H9 (cell line): ENCODE measurements around the gene PRDM5. TPM values are rescaled to one million over a fixed set of nuclear protein-coding genes. Genes with fewer than 3 reads are reported as not detected.

Experiments used
- DNase-seq: peaks from one replicate; pipeline ENCODE4 v3.0.0-alpha.2; 2017
- H2AFZ ChIP-seq: one replicate; pipeline ENCODE4 v1.6.1; 2013; ENCODE audit warnings: mild to moderate bottlenecking, low read length, control low read depth, moderate library complexity
- H2AK5ac ChIP-seq: 2 replicates; pipeline ENCODE4 v1.6.1; 2013; ENCODE audit warnings: low read length, control low read depth, mixed read lengths; ENCODE audit not compliant: insufficient read length
- H2BK120ac ChIP-seq: one replicate; pipeline ENCODE4 v1.6.1; 2013; ENCODE audit warnings: low read depth, mild to moderate bottlenecking, low read length, control low read depth, inconsistent platforms; ENCODE audit not compliant: poor library complexity, severe bottlenecking
- H2BK12ac ChIP-seq: 2 replicates; pipeline ENCODE4 v1.6.1; 2013; ENCODE audit warnings: low read length, control low read depth, mixed read lengths, low read depth; ENCODE audit not compliant: insufficient read length
- H2BK15ac ChIP-seq: 2 replicates; pipeline ENCODE4 v1.6.1; 2013; ENCODE audit warnings: low read depth, low read length, control low read depth
- H2BK20ac ChIP-seq: one replicate; pipeline ENCODE4 v1.6.1; 2013; ENCODE audit warnings: low read depth, mild to moderate bottlenecking, low read length, control low read depth, inconsistent platforms; ENCODE audit not compliant: poor library complexity, severe bottlenecking
- H2BK5ac ChIP-seq: 2 replicates; pipeline ENCODE4 v1.6.1; 2013; ENCODE audit warnings: low read length, control low read depth, mixed read lengths; ENCODE audit not compliant: insufficient read length
- H3K14ac ChIP-seq: 2 replicates; pipeline ENCODE4 v1.6.1; 2013; ENCODE audit warnings: low read length, control low read depth; ENCODE audit not compliant: insufficient read depth
- H3K18ac ChIP-seq: 2 replicates; pipeline ENCODE4 v1.6.1; 2013; ENCODE audit warnings: low read depth, mild to moderate bottlenecking, mixed read lengths, low read length, control low read depth; ENCODE audit not compliant: insufficient read length
- H3K23ac ChIP-seq: 2 replicates; pipeline ENCODE4 v1.6.1; 2013; ENCODE audit warnings: low read length, control low read depth, mixed read lengths, low read depth; ENCODE audit not compliant: insufficient read length
- H3K23me2 ChIP-seq: 2 replicates; pipeline ENCODE4 v1.6.1; 2013; ENCODE audit warnings: low read depth, mild to moderate bottlenecking, mixed read lengths, low read length, control low read depth; ENCODE audit not compliant: insufficient read length, poor library complexity, severe bottlenecking
- H3K27ac ChIP-seq: 2 replicates; pipeline ENCODE4 v1.5.1; 2013; ENCODE audit warnings: low read length, control low read depth, mixed read lengths, low read depth; ENCODE audit not compliant: insufficient read length
- H3K27me3 ChIP-seq: 2 replicates; pipeline ENCODE4 v1.6.1; 2013; ENCODE audit warnings: low read length, control low read depth, inconsistent platforms; ENCODE audit not compliant: insufficient read depth
- H3K4ac ChIP-seq: 2 replicates; pipeline ENCODE4 v1.6.1; 2013; ENCODE audit warnings: low read depth, mild to moderate bottlenecking, control low read depth, inconsistent platforms, low read length, moderate library complexity
- H3K4me1 ChIP-seq: 2 replicates; pipeline ENCODE4 v1.6.1; 2013; ENCODE audit warnings: low read length, control low read depth, inconsistent platforms; ENCODE audit not compliant: insufficient read depth
- H3K4me2 ChIP-seq: 2 replicates; pipeline ENCODE4 v1.6.1; 2013; ENCODE audit warnings: low read length, control low read depth, mixed read lengths; ENCODE audit not compliant: insufficient read length, insufficient read depth
- H3K56ac ChIP-seq: 2 replicates; pipeline ENCODE4 v1.6.1; 2013; ENCODE audit warnings: low read depth, mild to moderate bottlenecking, mixed read lengths, low read length, control low read depth; ENCODE audit not compliant: insufficient read length
- H3K79me1 ChIP-seq: 2 replicates; pipeline ENCODE4 v1.6.1; 2013; ENCODE audit warnings: low read depth, mild to moderate bottlenecking, moderate library complexity, low read length, control low read depth, inconsistent platforms; ENCODE audit not compliant: insufficient read depth, poor library complexity, severe bottlenecking
- H3K79me2 ChIP-seq: 2 replicates; pipeline ENCODE4 v1.6.1; 2013; ENCODE audit warnings: low read length, control low read depth, inconsistent platforms; ENCODE audit not compliant: insufficient read depth
- H3K9ac ChIP-seq: 2 replicates; pipeline ENCODE4 v1.6.1; 2013; ENCODE audit warnings: low read length, control low read depth, mixed read lengths; ENCODE audit not compliant: insufficient read length; ENCODE audit errors: extremely low read depth
- H3K9me3 ChIP-seq: one replicate; pipeline ENCODE4 v1.6.1; 2013; ENCODE audit warnings: low read depth, low read length, inconsistent platforms; ENCODE audit not compliant: control insufficient read depth
- H3T11ph ChIP-seq: one replicate; pipeline ENCODE4 v1.6.1; 2013; ENCODE audit warnings: mild to moderate bottlenecking, low read length, control low read depth, inconsistent platforms
- H4K20me1 ChIP-seq: one replicate; pipeline ENCODE4 v1.6.1; 2013; ENCODE audit not compliant: control insufficient read depth, insufficient read length, insufficient read depth
- H4K5ac ChIP-seq: 2 replicates; pipeline ENCODE4 v1.6.1; 2013; ENCODE audit warnings: low read depth, mild to moderate bottlenecking, mixed read lengths, low read length, control low read depth; ENCODE audit not compliant: insufficient read length
- H4K8ac ChIP-seq: replicated peaks from 2 replicates; pipeline ENCODE4 v1.6.1; 2013; ENCODE audit warnings: low read length, control low read depth, mixed read lengths, low read depth; ENCODE audit not compliant: insufficient read length
- H4K91ac ChIP-seq: 2 replicates; pipeline ENCODE4 v1.6.1; 2013; ENCODE audit warnings: low read depth, mild to moderate bottlenecking, moderate library complexity, mixed read lengths, low read length, control low read depth; ENCODE audit not compliant: insufficient read length
- H3K27ac Mint-ChIP-seq, 3 experiments: 2 replicates in 2 of 3; 3 replicates in 1 of 3; pipeline ENCODE4 v1.8.0; 2020 to 2021; ENCODE audit warnings: mixed read lengths in 3 of 3, mild to moderate bottlenecking in 1 of 3, moderate library complexity in 1 of 3
- H3K27me3 Mint-ChIP-seq: 2 replicates; pipeline ENCODE4 v1.8.0; 2021; ENCODE audit warnings: low read depth, mild to moderate bottlenecking, moderate library complexity, mixed read lengths
- H3K36me3 Mint-ChIP-seq, 3 experiments: 2 replicates in 2 of 3; 3 replicates in 1 of 3; pipeline ENCODE4 v1.8.0; 2020 to 2021; ENCODE audit warnings: low read depth in 3 of 3, mixed read lengths in 3 of 3; ENCODE audit not compliant: insufficient read depth in 1 of 3
- H3K4me1 Mint-ChIP-seq, 2 experiments: 2 replicates each; pipeline ENCODE4 v1.8.0; 2020; ENCODE audit warnings: mixed read lengths in 2 of 2
- H3K4me3 Mint-ChIP-seq, 2 experiments: 2 replicates in 1 of 2; 3 replicates in 1 of 2; pipeline ENCODE4 v1.8.0; 2020 to 2021; ENCODE audit warnings: mild to moderate bottlenecking in 2 of 2, mixed read lengths in 2 of 2, moderate library complexity in 1 of 2
- H3K9me3 Mint-ChIP-seq, 2 experiments: 2 replicates in 1 of 2; 3 replicates in 1 of 2; pipeline ENCODE4 v1.8.0; 2020; ENCODE audit warnings: mild to moderate bottlenecking in 2 of 2, mixed read lengths in 2 of 2, moderate library complexity in 1 of 2
- WGBS: extraction: QIAGEN DNeasy Blood & Tissue Kit; methylation state at CpG from one replicate; pipeline ENCODE4 v1.1.7; 2013; ENCODE audit warnings: missing lambda C conversion rate, low lambda C conversion rate, mixed read lengths; ENCODE audit not compliant: insufficient read length; ENCODE audit errors: extremely low coverage; 5-methylcytosine and 5-hydroxymethylcytosine counted together
- total RNA-seq: library from RNA; stranded (reverse); gene quantifications from 2 replicates; pipeline ENCODE4 v1.2.1, GENCODE V29; 2021
- TF ChIP-seq, protein P1 (sequence below): fragments of 200-600 bp; sonication (generic); conservative IDR thresholded peaks from 3 replicates; pipeline ENCODE4 v1.8.0; 2021; ENCODE audit warnings: antibody characterized with exemption, mild to moderate bottlenecking

The PRDM5 gene
- total RNA-seq, 1 experiment from 2014 or later = 21.7 TPM

DNA sequence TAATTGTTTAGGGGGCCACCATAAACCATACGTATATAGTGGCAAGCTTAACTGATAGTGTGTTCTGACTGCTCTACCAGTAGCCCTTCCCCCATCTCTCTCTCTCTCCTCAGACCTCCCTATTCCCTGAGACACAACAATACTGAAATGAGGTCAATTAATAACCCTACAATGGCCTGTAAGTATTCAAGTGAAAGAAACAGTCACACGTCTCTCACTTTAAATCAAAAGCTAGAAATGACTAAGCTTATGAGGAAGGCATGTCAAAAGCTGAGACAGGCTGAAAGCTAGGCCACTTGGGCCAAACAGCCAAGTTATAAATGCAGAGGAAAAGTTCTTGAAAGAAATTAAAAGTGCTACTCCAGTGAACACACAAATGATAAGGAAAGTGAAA is 78.0 kb downstream of the PRDM5 start:
- Histone ChIP-seq H3K9me3 (no peaks in the 10 kb centered on the region), H4K5ac (no peak overlapping the region), H3K4me2 (no peak overlapping the region), H2AFZ (no peak overlapping the region), H2BK120ac (no peak overlapping the region), H3K27me3 (no peaks in the 10 kb centered on the region), H2BK5ac (no peak overlapping the region), H3K14ac (no peak overlapping the region), H4K20me1 (no peaks in the 10 kb centered on the region), H3K23me2 (no peaks in the 10 kb centered on the region), H3K18ac (no peak overlapping the region), H2BK20ac (no peak overlapping the region), H4K8ac (no peak overlapping the region), H3T11ph (no peak overlapping the region), H3K27ac (no peak overlapping the region), H3K9ac (no peak overlapping the region), H3K23ac (no peak overlapping the region), H3K79me1 (no peaks in the 10 kb centered on the region), H2AK5ac (no peak overlapping the region), H3K4me1 (no peaks in the 10 kb centered on the region), H4K91ac (no peak overlapping the region), H2BK12ac (no peak overlapping the region), H3K79me2 (no peaks in the 10 kb centered on the region), H3K56ac (no peak overlapping the region), H2BK15ac (no peak overlapping the region), H3K4ac (no peak overlapping the region)
- WGBS = no CpG with 5 or more reads among the region's 2 CpGs
- Mint-ChIP-seq H3K27me3 (no peaks in the 10 kb centered on the region), H3K9me3 (no peaks in the 10 kb centered on the region), H3K4me3 (no peak overlapping the region), H3K4me1 (peaks cover 0 to 6% of the 10 kb centered on the region in 2 experiments; a peak in 3 of 4 replicates), H3K36me3 (peaks cover 0 to 3% (median 1%) of the 10 kb centered on the region in 3 experiments; a peak in 3 of 7 replicates), H3K27ac (peak overlapping the region in 1 of 3 experiments; percentile 74; a peak in 1 of 7 replicates)
- TF ChIP-seq, protein P1, sequence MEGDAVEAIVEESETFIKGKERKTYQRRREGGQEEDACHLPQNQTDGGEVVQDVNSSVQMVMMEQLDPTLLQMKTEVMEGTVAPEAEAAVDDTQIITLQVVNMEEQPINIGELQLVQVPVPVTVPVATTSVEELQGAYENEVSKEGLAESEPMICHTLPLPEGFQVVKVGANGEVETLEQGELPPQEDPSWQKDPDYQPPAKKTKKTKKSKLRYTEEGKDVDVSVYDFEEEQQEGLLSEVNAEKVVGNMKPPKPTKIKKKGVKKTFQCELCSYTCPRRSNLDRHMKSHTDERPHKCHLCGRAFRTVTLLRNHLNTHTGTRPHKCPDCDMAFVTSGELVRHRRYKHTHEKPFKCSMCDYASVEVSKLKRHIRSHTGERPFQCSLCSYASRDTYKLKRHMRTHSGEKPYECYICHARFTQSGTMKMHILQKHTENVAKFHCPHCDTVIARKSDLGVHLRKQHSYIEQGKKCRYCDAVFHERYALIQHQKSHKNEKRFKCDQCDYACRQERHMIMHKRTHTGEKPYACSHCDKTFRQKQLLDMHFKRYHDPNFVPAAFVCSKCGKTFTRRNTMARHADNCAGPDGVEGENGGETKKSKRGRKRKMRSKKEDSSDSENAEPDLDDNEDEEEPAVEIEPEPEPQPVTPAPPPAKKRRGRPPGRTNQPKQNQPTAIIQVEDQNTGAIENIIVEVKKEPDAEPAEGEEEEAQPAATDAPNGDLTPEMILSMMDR = no peak
- DNase-seq = no peak
